ENCODE data around the gene VAV1.

The VAV1 gene, protein sequence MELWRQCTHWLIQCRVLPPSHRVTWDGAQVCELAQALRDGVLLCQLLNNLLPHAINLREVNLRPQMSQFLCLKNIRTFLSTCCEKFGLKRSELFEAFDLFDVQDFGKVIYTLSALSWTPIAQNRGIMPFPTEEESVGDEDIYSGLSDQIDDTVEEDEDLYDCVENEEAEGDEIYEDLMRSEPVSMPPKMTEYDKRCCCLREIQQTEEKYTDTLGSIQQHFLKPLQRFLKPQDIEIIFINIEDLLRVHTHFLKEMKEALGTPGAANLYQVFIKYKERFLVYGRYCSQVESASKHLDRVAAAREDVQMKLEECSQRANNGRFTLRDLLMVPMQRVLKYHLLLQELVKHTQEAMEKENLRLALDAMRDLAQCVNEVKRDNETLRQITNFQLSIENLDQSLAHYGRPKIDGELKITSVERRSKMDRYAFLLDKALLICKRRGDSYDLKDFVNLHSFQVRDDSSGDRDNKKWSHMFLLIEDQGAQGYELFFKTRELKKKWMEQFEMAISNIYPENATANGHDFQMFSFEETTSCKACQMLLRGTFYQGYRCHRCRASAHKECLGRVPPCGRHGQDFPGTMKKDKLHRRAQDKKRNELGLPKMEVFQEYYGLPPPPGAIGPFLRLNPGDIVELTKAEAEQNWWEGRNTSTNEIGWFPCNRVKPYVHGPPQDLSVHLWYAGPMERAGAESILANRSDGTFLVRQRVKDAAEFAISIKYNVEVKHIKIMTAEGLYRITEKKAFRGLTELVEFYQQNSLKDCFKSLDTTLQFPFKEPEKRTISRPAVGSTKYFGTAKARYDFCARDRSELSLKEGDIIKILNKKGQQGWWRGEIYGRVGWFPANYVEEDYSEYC

DNA sequence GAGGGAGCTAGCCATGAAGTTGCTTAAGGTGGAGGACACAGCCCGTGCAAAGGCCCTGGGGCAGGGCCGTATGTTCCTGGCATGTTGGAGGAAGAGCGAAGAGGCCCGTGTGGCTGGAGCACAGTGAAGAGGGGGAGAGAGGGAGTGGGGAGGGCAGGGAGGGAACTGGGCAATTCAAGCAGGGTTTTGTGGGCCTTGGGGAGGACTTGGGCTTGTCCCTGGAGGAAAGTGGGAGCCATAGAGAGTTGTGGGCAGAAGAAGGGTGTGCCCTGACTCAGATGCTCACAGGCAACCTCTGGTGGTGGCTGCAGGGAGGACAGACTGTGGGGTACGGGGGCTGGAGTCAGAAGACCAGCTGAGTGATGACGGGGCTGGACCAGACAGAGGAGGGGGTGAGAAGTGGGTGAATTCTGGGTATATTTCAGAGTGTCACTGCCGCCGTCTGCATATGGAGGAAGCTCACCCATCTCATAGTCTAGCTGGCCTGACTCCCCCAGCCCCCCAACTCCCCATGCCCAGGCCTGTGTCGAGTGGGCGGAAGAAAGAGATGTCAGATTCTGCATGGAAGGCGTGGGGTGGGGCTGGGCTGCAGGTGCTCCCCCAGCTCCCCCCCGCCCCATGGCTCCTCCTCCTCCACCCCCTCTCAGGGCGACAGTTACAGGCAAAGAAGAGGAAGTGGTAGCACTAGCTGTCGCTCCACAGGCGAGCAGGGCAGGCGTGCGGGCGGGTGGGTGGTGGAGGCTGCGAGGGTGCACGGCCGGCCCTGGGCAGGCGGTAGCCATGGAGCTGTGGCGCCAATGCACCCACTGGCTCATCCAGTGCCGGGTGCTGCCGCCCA lies at the start of gene VAV1:
VAV1 (plus strand) TSS at position 681 of the 838 bp plus-strand sequence; CDS start at position 781, 100 bp downstream.
- peak; percentile 67 for DNase-seq

DNA sequence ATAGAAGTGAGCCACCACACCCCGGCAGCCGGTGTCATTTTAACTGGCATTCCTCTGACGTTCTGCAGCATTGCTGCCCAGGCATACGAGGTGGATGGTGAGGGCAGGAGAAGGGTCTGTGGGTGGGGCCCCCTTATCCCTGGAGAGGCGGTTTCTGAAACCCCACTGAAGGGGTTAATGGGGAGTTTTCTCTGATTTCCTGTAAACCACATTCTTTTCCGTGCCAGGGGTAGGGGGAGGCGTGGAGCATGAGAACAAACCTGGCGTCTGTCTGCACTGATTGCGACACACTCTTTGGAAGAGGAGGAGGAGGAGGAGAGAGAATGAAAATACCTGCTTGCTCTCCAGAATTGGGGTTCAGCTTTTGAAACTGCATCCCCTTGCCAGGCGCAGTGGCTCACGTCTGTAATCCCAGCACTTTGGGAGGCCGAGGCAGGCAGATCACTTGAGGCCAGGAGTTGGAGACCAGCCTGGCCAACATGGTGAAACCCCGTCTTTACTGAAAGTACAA lies 49.3 kb upstream of the VAV1 start:
- DNase-seq: no peak

GRCh38 chr19:6723738-6724137 lies 48.8 kb upstream of the VAV1 start:
- DNase-seq: no peak

- DNase-seq: no peak
These were observed 47.6 kb upstream of the VAV1 start for GRCh38 chr19:6724631-6725492.

- no peak for DNase-seq
These were observed 46.8 kb upstream of the VAV1 start for GRCh38 chr19:6725513-6726231.

GRCh38 chr19:6728346-6728745 lies 44.2 kb upstream of the VAV1 start:
- DNase-seq: no peak

- no peak for DNase-seq
These were observed 42.8 kb upstream of the VAV1 start for GRCh38 chr19:6729573-6730152.

- no peak for DNase-seq
These were observed 42.2 kb upstream of the VAV1 start for GRCh38 chr19:6730153-6730804.

GRCh38 chr19:6730941-6731670 lies 41.4 kb upstream of the VAV1 start:
- no peak for DNase-seq

DNA sequence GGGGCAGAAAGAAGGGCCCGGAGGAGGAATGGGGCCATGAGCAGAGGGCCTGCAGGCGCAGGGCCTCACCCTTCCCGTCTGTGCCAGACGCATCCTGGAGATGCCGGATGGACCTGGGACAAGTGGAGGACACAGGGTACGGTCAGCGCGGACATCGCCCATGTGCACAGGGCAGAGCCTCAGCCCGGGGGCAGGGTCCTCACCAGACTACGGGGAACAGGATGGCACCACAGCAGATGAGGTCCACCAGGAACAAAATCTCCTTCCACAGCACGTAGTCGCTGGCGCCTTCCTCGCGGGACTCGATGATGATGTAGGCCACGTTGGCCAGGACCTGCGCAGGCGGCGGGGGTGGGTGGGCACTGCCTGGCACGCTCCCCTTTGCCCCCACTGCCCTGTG lies 40.7 kb upstream of the VAV1 start:
- no peak for DNase-seq

- no peak for DNase-seq
These were observed 39.6 kb upstream of the VAV1 start for GRCh38 chr19:6732803-6733337.

DNA sequence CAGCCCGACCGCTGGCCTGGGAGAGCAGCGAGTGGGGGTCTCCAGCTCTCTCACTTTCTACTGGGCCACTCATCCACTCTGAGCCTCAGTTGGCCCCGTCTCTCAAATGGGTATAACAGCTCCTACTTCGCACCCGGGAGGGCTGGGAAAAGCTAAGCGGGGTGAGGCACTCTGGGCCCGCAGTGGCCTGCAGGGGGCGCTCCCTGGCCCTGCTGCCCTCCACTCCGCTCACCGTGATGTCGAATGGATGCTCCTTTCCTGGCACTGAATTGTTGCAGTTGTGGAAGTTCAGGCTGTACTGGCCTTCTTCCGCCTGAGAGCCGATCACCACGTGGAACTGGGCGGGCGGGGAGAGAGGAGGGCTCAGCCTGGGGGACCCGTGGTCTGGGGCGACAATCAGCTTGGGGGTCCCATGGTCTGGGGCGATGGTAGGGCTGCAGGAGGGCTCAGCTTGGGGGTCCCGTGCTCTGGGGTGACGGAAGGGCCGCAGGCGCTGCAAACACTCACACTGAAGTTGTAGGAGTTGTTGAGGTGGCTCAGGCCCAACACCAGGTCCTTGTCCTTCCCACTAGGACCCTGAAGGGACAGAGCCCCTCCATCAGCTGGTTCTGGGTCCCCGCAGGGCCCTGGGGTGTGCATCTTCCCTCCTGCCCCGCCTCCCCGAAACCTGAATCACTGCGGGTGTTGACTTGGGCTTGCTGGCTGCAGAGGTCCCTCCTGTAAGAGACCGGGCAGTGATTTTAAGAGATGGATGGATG lies 39.0 kb upstream of the VAV1 start:
- no peak for DNase-seq

DNA sequence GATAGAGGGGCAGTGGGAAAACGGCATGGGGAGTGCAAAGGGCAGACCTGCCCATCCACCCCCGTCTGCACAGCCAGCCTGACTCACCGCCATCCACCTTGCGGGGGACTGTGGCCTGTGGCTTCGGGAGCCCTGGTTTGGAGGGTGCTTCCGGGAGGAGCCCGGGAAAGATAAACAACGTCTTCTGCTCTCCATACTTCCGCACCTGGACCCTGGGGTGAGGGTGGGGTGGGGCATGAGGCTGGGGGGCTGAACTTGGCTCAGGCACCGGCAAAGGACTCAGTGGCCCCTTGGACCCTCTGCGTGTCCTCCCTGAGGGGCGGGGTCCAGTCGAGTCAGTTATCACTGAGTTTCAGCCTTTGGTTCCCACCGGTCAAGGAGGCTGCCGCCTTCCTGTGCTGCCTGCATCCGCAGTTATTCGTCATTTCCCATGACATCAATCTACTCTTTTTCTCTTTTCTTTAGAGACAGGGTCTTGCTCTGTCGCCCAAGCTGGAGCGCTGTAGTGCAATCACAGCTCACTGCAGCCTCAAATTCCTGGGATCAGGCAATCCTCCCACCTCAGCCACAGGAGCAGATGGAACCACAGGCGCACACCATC lies 38.3 kb upstream of the VAV1 start:
- no peak for DNase-seq

- DNase-seq: no peak
These were observed 37.2 kb upstream of the VAV1 start for GRCh38 chr19:6735181-6735911.

DNA sequence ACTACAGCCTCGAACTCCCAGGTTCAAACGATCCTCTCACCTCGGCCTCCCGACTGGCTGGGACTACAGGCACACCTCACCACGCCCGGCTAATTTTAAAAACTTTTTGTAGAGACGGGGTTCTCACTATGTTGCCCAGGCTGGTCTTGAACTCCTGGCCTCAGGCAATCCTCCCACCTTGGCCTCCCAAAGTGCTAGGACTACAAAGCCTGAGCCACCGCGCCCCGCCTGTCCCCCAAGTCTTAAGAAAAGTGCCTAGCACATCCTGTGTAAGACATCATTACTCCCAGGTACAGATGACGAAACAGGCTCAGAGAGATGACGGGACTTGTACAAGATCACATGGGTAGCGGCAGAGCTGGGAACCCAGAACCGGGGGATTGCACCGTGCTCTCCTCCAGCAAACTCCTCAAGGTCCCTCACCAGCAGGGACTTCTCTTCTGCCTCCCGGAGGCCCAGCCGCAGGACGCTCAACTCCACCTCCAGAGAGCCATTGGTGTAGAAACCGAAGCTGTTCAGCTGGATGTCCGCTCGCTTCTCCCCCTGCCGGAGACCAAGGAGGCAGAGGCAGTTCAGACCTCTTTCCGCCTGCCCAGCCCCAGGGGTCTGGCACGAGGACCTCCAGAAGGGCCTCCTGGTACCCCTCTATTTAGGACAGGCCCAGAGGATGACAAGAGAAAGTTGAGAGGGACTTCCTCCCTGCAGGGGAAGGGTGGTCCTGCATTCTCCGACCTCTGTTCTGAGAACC lies 36.2 kb upstream of the VAV1 start:
- DNase-seq: peak; percentile 42

GRCh38 chr19:6736917-6737283 lies 35.6 kb upstream of the VAV1 start:
- no peak for DNase-seq

All from activated CD4-positive, alpha-beta T cell treated with anti-CD3 and anti-CD28 coated beads for 1 hour (primary cell).